ENCODE data around the gene DHRS4L2. TPM values are rescaled to one million over a fixed set of nuclear protein-coding genes. Genes with fewer than 3 reads are reported as not detected.
"Not testable (repeated sequence)": the region's sequence is repeated elsewhere in the genome, so short reads cannot be mapped to it uniquely, and the experiment has no call there.

The DHRS4L2 gene
- total RNA-seq, 1 experiment from 2014 or later = 4.9 TPM

GRCh38 chr14:23955811-23956210 is 32.9 kb upstream of the DHRS4L2 start:
- not testable (repeated sequence) for H3K27me3 ChIP-seq (replicated peaks); H3K36me3 ChIP-seq; H3K27ac ChIP-seq; H3K4me3 ChIP-seq; H3K9me3 ChIP-seq (replicated peaks); H3K4me1 ChIP-seq (replicated peaks); DNase-seq (ENCODE audit: low read depth in 1 of 2, low spot score in 2 of 2)

GRCh38 chr14:23957913-23958569 is 30.7 kb upstream of the DHRS4L2 start:
- DNase-seq (ENCODE audit: low read depth in 1 of 2, low spot score in 2 of 2); H3K27ac ChIP-seq; H3K4me3 ChIP-seq; H3K36me3 ChIP-seq; H3K27me3 ChIP-seq (replicated peaks); H3K4me1 ChIP-seq (replicated peaks); H3K9me3 ChIP-seq (replicated peaks): not testable (repeated sequence)

GRCh38 chr14:23960899-23961298 is 27.8 kb upstream of the DHRS4L2 start:
- H3K27ac ChIP-seq; H3K27me3 ChIP-seq (replicated peaks); H3K36me3 ChIP-seq; H3K4me1 ChIP-seq (replicated peaks); H3K9me3 ChIP-seq (replicated peaks); DNase-seq (ENCODE audit: low read depth in 1 of 2, low spot score in 2 of 2); H3K4me3 ChIP-seq: not testable (repeated sequence)

- not testable (repeated sequence) for H3K27ac ChIP-seq; H3K4me3 ChIP-seq; H3K27me3 ChIP-seq (replicated peaks); DNase-seq (ENCODE audit: low read depth in 1 of 2, low spot score in 2 of 2); H3K9me3 ChIP-seq (replicated peaks); H3K4me1 ChIP-seq (replicated peaks); H3K36me3 ChIP-seq
Measured at GRCh38 chr14:23961704-23962103, 27.0 kb upstream of the DHRS4L2 start.

- not testable (repeated sequence) for H3K9me3 ChIP-seq (replicated peaks); H3K36me3 ChIP-seq; H3K27me3 ChIP-seq (replicated peaks); H3K27ac ChIP-seq; H3K4me1 ChIP-seq (replicated peaks); H3K4me3 ChIP-seq; DNase-seq (ENCODE audit: low read depth in 1 of 2, low spot score in 2 of 2)
Measured at GRCh38 chr14:23969130-23969480, 19.6 kb upstream of the DHRS4L2 start.

- not testable (repeated sequence) for H3K4me1 ChIP-seq (replicated peaks); H3K27ac ChIP-seq; H3K36me3 ChIP-seq; H3K9me3 ChIP-seq (replicated peaks); H3K4me3 ChIP-seq; H3K27me3 ChIP-seq (replicated peaks)
- peak in 1 of 2 experiments; percentile 6 for DNase-seq (ENCODE audit: low read depth in 1 of 2, low spot score in 2 of 2)
Measured at GRCh38 chr14:23969481-23970282, 19.0 kb upstream of the DHRS4L2 start.

- H3K27ac ChIP-seq; H3K36me3 ChIP-seq; H3K4me1 ChIP-seq (replicated peaks); H3K27me3 ChIP-seq (replicated peaks); DNase-seq (ENCODE audit: low read depth in 1 of 2, low spot score in 2 of 2); H3K9me3 ChIP-seq (replicated peaks); H3K4me3 ChIP-seq: not testable (repeated sequence)
Measured at GRCh38 chr14:23970283-23970659, 18.5 kb upstream of the DHRS4L2 start.

- H3K9me3 ChIP-seq (replicated peaks); H3K4me1 ChIP-seq (replicated peaks); H3K36me3 ChIP-seq; DNase-seq (ENCODE audit: low read depth in 1 of 2, low spot score in 2 of 2); H3K27ac ChIP-seq; H3K27me3 ChIP-seq (replicated peaks); H3K4me3 ChIP-seq: not testable (repeated sequence)
Measured at GRCh38 chr14:23973178-23973577, 15.6 kb upstream of the DHRS4L2 start.

- not testable (repeated sequence) for DNase-seq (ENCODE audit: low read depth in 1 of 2, low spot score in 2 of 2); H3K27ac ChIP-seq; H3K9me3 ChIP-seq (replicated peaks); H3K4me1 ChIP-seq (replicated peaks); H3K4me3 ChIP-seq; H3K36me3 ChIP-seq; H3K27me3 ChIP-seq (replicated peaks)
Measured at GRCh38 chr14:23974041-23974440, 14.7 kb upstream of the DHRS4L2 start.

- DNase-seq (ENCODE audit: low read depth in 1 of 2, low spot score in 2 of 2) = not testable (repeated sequence)
Measured at GRCh38 chr14:23977208-23977607, 11.5 kb upstream of the DHRS4L2 start.

GRCh38 chr14:23981951-23982813 is 6.5 kb upstream of the DHRS4L2 start:
- H3K9me3 ChIP-seq (replicated peaks); H3K36me3 ChIP-seq; DNase-seq (ENCODE audit: low read depth in 1 of 2, low spot score in 2 of 2); H3K4me3 ChIP-seq; H3K27ac ChIP-seq; H3K27me3 ChIP-seq (replicated peaks); H3K4me1 ChIP-seq (replicated peaks): not testable (repeated sequence)

More at GRCh38 chr14:23977208-23977607, 11.5 kb upstream of the DHRS4L2 start:
- H3K27ac ChIP-seq; H3K36me3 ChIP-seq; H3K4me3 ChIP-seq; H3K9me3 ChIP-seq (replicated peaks); H3K4me1 ChIP-seq (replicated peaks); H3K27me3 ChIP-seq (replicated peaks): not testable (repeated sequence)

GRCh38 chr14:23984891-23985602 is 3.7 kb upstream of the DHRS4L2 start:
- Histone ChIP-seq H3K4me3 (no peak overlapping the region), H3K4me1 (replicated peaks) (no peaks in the 10 kb centered on the region), H3K27me3 (replicated peaks) (no peaks in the 10 kb centered on the region), H3K27ac (no peak overlapping the region), H3K36me3 (no peaks in the 10 kb centered on the region), H3K9me3 (replicated peaks) (no peaks in the 10 kb centered on the region)
- no peak for DNase-seq (ENCODE audit: low read depth in 1 of 2, low spot score in 2 of 2)

GRCh38 chr14:23988223-23988606 is 514 bp upstream of the DHRS4L2 start:
- not testable (repeated sequence) for H3K4me1 ChIP-seq (replicated peaks); DNase-seq (ENCODE audit: low read depth in 1 of 2, low spot score in 2 of 2); H3K27ac ChIP-seq; H3K36me3 ChIP-seq; H3K9me3 ChIP-seq (replicated peaks); H3K4me3 ChIP-seq; H3K27me3 ChIP-seq (replicated peaks)

Data from SJSA1 (cell line).